GM18508 (cell line): ENCODE measurements around the gene SIVA1.
"Not testable (repeated sequence)": the region's sequence is repeated elsewhere in the genome, so short reads cannot be mapped to it uniquely, and the experiment has no call there.

Source experiments
- ATAC-seq: cut with Tn5 transposase; IDR thresholded peaks from one replicate; pipeline ENCODE4 v1.9.1; 2021; ENCODE audit warnings: moderate number of reproducible peaks; ENCODE audit not compliant: insufficient read depth, unreplicated experiment

Gene SIVA1

DNA sequence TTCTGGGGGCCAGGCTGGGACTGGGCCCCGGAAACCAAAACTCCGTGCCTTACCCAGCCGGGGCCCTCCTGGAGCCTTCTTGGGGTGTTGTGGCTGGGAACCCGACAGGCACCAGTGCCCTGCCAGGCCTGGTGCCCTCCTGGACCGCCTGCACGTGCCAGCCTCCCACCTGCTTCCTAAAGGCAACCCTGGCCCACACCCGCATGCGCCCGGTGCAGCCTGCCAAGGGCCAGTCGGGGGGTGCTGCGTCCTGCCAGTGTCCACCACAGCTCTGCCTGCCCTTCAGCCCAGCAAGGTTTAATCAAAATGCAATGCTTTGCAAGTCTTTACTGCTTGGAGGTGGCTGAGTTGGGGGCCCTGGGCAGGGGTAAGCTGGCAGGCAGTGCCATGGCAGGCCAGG lies 34.1 kb upstream of the SIVA1 start:
- no peak for ATAC-seq

DNA sequence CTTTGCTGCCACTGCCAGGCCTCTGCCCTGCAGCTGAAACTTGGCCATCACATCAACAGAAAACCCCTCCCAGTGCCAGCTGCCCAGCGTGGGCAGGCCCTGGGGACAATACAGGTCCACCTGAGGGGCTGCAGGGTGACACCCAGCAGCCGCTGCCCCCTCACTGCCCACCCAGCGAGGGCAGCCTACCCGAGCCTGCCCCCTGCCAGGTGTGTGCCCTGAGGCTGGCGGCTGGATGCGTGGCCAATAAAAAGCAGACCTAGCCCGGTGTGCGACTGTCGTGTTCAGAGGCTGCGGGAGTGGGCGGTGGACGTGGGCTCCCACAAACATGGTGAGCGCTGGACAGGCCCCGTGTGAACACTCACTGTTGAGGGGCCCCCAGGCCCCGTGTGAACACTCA lies 33.6 kb upstream of the SIVA1 start:
- ATAC-seq = no peak

DNA sequence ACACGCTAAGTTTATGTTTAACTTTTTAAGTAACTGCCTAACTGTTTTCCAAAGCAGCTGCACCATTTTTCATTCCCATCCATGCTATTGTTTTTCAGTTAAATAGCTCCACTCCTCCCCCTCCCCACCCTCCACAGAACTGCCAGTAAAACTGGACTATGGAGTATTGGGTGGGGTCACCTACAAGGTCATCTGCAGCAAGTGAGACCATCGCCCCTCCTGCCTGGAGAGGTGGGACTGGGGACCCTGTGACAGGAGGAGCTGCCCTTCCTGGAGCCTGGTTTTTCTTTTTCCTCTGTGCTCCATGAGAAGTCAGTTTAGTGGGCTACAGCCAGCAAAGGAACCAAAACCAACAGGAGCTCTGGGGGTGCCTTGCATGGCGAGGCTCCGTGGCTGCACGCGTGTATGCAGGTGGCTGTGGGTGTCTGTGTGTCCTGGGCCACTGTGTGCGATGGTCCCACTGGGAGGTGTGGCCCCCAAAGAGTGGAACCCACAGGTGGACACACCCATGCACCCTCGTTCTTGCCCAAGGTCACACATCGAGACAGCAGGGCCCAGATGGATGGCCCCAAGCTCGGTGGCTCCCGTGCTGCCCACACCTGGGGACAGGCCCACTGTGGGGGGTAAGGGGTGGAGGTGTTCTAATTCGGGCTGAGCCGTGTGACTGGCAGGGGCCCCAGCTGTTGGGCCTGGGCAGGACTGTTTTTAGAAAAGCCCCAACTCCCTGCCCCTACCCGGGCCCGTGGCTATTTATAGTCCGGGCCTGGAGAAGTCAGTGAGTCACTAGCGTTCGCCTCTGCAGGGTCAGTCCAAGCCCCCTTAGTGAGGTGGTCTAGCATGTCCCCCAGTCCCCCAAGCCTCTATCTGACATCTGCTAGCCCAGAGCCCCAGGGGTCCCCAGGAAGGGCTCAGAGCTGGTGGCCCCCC lies 31.2 kb upstream of the SIVA1 start:
- no peak for ATAC-seq

DNA sequence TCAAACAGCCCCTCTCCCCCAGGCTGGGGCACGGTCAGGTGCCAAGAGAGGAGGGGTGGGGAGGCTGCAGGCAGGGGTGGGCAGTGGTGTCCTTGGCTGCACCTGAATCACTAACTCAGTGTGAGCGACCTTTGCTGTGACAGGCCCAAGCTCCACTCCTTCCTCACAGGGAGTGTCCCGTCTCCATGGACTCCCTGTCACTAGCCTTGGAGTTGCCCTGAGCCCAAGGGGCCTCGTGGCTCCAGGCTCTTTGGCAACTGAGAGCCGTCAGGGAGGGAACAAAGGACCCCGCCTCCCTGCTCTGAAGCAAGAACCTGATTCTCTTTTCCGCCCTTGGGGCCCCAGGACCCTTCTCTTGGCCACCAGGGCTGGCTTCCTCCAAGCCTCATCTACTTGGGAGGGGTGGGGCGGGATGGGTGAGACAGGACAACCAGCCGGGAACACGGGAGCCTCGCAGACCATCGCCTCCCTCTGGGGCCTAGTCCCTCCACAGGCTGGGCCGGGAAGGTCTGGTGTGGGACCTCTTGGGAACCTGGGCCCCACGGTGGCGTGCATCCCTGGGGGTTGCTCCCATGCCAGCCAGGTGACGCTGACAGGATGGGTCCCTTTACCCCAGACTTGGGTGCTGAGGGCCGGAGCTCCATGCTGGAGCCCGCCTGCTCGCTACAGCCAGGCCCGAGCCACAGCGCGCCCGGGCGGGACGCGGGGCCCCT lies 29.9 kb upstream of the SIVA1 start:
- no peak for ATAC-seq

DNA sequence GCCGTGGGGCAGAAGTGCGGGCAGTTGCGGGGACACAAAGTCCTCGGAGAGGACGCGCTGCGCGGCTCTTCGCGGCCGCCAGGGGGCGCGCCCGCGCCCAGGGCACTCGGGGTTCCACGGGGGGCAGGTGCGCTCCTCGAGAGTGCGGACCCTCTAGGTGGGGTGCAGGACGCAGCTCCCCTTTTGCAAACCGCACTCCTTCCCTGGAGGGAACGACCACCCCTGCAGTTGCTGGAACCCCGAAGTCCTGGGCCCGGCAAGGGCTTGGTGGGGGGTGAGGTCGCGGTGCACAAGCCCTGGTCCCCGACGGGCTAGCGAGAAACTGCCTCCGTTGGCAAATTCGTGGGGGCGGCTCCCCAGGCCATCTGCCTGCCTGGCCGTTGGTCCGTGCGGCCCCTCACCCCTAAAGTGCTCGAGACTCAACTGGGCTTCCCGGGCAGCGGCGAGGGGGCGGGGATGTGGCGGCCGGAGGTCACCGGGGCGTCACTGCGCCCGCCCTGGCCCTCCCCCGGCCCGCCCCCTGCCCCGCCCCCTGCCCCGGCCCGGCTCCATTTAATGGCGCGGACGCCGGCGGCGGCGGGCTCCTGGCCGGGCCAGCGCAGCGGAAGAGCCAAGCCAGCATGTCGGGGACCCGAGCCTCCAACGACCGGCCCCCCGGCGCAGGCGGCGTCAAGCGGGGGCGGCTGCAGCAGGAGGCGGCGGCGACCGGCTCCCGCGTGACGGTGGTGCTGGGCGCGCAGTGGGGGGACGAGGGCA lies 29.1 kb upstream of the SIVA1 start, which contains the start of gene ADSS1:
Gene ADSS1, plus strand, starts transcription at position 579 of the 756 bp plus-strand sequence. Its CDS starts 42 bp downstream, at position 621.
- ATAC-seq = no peak

DNA sequence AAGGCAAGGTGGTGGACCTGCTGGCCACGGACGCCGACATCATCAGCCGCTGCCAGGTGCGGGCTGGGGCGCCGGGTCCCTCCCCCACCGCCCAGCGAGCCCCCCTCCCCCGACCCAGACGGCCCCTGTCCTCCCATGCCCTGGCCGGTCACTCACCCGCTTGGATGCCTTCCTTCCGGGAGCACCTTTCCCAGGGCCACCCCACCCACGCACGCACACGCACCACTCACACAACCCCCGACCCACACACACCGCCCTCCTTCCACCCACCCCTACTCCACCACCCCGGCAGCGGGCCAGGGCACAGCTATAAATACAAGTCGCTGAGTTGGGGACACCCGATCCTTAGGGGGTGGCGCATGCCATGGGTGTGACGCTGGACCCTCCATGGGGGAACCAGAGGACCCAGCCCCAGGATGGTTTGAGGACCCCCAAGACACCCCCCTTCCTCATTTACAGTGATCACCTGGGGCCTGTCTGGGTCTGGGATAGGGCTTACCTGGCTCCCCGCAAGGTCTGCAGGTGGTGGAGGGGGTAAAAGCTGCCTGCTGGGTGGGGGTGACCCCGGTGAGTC lies 28.5 kb upstream of the SIVA1 start:
- no peak for ATAC-seq

DNA sequence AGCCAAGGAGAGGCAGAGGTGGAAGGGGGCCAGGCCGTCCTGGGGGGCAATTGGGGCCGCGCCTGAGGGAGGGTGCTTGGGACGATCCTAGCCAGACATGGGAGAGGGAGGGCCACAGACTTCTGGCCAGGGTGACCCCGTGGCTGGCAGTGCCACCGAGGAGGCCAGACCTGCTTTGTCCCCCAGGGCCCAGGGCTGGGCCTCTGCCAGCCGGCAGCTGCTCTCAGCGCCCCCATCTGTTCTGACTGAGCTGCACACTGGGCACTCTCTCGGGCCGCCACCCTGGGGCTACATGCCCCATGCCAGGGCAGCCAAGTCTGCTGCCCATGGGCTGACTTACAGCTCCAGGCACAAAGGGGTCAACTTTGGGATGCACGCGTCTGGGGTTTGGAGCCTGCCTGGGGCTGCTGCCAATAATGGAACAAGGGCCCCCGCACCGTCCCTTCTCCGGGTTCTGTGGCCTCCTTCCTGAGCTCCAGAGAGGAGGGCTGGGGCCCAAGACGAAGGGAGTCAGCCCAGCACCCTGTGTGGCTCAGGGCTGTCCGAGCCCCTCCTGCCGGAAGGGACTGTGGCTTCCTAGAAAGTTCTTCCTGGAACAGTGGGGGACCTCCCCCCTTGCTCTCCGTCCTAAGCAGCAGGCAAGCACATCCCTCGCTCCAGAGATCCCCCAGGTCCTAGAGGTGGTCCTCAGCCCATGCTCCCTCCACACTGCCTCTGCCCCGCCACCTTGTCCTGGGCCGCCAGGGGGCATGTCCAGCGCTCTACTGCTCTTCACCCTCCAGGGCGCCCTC lies 27.8 kb upstream of the SIVA1 start:
- ATAC-seq = no peak

DNA sequence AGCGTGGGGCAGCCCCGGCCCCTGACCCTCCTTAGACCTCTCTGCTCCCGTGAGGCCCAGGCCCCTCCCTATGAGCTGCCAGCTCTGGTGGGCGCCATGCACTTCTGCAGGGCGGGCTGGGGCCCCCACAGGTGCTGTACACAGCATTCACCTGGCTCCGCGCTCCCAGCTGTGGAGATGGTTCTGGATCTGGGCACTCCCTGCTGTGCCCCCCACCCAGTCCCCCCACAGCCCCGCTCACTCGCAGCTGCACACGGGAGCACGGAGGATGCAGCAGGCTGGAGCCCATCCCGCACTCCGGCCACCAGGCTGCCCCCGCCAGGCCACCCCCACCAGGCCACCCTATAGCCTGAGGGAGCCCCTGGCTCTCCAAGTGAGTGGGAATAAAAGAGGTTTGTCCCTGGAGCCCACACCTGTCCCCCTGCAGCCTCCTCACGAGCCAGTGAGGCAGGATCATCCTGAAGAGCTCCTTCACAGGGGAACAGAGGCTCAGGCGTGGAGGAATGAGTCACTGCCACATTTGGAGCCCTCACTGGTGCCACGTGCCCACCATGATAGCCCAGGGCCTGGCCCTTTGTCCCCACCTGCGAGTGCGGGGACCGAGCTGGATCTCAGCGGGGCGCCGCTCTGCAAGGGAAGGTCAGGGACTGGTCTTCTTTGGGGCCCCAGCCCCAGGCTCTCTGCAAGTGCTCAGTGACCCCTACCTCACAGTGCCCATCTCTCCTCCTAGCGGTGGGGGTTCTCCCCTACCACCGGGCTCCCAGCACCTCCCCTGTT lies 27.0 kb upstream of the SIVA1 start:
- no peak for ATAC-seq

DNA sequence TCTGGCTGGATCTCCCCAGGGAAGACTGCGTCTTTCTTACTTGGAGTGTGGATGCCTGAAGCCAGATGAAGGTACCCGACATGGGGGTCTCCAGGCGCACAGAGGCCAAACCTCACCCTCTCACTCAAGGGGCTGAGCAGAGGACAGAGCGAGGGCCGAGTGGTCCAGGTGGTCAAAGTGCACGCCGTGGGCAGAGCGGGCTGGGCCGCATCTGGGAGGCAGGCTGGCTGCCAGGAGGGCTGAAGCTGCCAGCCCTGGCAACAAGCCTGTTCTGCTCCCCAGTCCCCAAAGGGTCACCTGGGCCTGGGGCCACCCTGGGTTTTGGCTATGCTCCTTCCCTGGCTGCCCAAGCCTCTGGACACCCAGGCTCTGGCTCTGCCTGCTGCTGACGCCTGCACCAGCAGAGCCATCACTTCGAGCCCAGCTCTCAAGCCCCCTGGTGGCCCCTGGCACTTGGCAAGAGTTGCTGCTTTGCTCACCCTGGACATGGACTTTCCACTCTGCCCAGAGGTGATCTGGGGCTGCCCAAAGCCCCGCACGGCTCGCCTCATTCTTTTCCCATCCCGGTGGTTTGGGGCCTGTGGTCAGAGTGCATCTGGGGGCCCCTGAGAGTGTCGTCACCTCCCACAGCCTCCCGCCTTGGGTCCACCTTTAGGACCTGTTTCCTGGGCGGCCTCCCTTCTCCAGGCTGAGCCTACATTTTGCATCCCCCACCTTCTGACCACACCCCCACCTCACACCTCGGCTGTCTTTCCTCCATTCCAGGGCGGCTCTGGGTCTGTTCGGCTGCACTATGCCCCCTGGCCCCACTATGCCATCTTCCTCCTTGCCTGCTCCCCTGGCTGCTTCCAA lies 26.1 kb upstream of the SIVA1 start:
- no peak for ATAC-seq

DNA sequence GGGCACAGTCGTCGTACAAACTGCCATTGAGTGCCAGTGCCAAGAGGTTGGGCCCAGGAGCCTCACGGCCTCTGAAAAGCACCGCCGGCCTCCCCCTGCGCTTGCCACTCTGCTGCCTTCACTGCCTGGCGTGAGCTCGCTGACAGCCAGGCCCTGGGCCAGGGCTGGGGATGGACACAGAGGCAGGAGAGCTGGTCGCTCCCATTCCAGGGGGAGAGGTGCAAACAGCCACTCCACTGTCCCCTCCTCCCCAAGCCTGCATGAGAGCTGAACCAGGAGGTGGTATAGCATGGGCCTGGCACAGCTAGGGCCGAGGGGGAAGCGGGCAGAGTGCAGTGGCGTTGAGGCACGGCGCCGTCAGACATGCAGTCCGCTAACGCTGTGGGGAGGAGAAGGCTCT lies 24.3 kb upstream of the SIVA1 start:
- no peak for ATAC-seq

DNA sequence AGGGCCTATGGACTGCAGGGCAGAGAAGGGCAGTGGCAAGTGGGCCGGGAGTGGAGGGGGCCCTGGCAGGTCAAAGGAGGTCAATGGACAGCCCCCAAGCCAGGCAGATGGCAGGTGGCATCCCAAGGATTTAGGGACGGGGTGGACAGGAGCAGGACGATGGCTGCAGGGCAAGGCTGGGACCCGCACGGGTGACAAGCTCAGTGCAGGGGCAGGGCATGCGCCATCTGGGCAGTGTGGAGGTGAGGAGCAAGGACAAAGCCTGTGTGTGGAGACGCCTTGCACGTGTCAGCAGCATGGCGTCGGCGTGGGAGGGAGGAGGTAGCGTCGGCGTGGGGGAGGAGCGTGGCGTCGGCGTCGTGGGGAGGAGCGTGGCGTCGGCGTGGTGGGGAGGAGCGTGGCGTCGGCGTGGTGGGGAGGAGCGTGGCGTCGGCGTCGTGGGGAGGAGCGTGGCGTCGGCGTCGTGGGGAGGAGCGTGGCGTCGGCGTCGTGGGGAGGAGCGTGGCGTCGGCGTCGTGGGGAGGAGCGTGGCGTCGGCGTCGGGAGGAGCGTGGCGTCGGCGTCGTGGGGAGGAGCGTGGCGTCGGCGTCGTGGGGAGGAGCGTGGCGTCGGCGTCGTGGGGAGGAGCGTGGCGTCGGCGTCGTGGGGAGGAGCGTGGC lies 23.6 kb upstream of the SIVA1 start:
- not testable (repeated sequence) for ATAC-seq

DNA sequence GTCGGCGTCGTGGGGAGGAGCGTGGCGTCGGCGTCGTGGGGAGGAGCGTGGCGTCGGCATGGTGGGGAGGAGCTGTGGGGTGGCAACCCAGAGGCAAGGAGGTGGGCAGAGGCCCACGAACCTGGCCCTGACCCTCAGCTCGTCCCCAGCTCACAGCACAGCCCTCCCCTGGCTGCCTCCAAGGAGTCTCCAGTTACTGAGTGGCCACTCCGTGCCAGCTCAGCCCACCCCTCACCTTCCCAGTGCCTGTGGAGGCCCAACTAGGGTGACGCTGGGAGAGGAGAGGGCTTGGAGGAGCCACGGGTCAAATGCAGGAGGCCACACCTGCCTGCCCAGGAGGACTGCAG lies 23.1 kb upstream of the SIVA1 start:
- ATAC-seq = no peak

DNA sequence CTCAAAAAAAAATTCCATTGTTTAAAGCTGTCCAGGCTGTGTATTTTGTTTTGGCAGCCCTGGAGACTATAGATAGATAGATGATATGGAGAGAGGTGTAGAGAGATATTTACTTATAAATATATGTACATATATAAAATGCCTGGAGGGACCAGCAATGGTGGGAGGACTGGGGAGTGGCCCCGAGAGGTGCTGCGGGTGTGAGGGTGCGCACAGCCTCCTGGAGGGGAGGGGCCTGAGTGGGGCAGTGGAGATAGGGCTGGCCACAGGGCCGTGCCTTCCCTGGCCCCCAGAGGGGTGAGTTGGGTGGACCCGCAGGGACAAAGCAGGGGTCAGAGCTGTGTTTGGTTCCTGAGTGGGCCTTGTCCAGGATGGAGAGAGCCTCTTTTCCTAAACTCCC lies 22.5 kb upstream of the SIVA1 start:
- no peak for ATAC-seq

DNA sequence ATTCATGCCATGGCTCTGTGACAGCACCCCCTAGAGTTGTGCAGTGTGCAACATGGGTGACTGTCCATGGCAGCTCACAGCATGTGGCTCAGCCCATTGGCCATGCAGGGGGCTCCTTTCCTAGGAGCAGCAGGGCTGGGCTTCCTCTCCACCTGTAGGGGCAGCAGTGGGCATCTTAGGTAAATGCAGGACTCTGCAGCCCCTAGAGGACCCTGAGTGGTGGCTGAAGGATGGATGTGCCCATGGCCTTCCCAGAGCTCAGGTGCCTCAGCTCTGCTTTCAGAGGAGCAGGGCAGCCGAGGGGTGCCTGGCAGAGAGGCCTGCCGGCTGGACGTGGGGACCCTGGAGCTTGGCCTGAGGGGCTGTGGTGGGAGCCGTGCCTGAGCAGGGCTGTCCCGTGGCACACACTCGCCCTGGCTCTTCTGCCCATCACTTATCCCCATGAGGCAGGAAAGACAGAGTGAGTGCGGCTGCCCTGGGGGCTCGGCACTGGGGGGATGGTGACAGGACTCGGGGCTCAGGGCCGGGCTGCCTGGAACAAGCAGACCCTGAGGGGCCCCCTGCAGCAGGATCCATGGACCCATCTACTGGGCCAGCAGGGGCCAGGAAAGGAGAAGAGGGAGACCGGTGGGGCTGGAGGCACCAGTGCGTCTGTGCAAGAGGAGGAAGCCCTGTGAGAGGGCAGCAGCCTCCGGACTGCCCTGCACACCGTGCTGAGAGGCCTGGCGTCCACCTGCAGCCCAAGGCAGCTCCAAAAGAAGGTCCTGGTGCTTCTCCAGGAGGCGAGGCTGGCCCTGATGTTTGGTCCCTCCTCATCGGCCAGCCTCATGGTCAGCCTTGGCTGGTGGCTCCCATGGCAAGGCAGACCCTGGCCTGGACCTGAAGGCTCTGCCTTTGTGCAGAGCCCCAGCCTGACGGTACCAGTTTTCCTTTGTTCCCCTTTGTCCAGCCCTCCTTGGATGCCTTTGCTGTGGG lies 21.3 kb upstream of the SIVA1 start:
- ATAC-seq = no peak

DNA sequence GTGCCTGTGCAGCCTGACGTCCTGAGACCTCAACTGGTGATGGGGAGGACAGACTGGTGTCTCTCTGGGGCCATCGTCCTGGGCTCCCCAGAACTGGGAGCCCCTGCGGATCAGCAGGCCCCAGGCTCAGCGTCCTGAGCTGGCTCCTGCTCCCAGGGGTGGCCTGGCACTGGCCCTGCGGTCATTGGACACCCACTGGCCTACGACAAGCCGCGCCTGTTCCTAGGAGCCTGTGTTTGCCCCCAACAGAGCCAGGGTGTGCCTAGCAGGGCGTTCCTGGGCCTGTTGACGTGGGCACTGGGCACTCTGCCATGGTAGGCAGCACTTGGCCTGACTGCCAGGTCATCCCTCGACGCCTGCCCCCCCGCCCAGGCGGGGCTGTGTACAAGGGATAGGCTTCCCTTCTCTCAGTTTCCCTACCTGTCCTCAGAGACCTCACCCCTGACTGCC lies 20.6 kb upstream of the SIVA1 start:
- ATAC-seq = no peak

DNA sequence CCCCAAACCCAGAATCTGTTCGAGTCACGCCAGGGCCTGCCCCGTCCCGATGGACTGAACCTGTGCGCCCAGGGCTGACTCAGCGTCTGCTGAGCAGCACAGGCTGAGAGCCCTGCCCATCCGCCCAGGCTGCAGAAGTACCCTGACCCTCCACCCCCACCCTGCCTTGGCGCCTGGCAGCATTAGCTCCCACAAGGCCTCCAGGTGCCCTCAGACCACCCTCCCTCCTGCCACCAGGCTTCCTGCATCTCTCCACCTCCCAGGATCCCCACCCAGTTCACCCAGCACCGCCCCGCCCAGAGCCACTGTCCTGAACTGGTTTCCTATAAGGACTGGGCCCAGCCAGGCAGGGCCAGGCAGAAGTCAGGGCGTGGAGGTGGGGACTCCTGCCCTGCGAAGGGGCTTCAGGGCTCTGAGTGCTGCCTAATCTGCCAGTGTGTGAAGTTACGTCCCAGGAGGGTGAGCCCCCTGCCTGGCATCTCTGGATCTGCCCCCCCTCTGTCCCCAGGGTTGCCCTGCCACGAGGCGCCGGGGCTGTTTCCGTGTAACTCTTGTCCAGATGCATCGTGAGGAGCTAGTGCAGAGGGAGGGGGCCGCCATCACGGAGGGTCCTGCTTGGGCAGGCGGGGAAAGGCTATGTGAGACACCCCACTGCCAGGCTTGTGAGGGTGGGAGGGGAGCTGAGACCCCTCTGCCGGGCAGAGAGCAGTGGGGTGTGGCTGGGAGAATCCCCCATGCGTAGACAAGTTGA lies 19.8 kb upstream of the SIVA1 start:
- ATAC-seq = no peak
